Measurements from ENCODE around the gene YY1. TPM values are rescaled to one million over a fixed set of nuclear protein-coding genes. Genes with fewer than 3 reads are reported as not detected.

The YY1 gene
- total RNA-seq (2021) (89.3 and 97.0 TPM in 2 replicates), Bru-seq, nascent RNA (percentile 91 among the genes with signal in this experiment), BruChase-seq, experiment 1, labeled RNA remaining after a 2-hour chase (percentile 94 among the genes with signal in this experiment), BruChase-seq, experiment 2, labeled RNA remaining after a 6-hour chase (percentile 95 among the genes with signal in this experiment)
- long read RNA-seq, full-length matches to known transcripts = 41 of 56 reads
- long read RNA-seq, partial matches to known transcripts = 1 of 56 reads
- long read RNA-seq, other reads (novel, unspliced or antisense) = 14 of 56 reads

DNA sequence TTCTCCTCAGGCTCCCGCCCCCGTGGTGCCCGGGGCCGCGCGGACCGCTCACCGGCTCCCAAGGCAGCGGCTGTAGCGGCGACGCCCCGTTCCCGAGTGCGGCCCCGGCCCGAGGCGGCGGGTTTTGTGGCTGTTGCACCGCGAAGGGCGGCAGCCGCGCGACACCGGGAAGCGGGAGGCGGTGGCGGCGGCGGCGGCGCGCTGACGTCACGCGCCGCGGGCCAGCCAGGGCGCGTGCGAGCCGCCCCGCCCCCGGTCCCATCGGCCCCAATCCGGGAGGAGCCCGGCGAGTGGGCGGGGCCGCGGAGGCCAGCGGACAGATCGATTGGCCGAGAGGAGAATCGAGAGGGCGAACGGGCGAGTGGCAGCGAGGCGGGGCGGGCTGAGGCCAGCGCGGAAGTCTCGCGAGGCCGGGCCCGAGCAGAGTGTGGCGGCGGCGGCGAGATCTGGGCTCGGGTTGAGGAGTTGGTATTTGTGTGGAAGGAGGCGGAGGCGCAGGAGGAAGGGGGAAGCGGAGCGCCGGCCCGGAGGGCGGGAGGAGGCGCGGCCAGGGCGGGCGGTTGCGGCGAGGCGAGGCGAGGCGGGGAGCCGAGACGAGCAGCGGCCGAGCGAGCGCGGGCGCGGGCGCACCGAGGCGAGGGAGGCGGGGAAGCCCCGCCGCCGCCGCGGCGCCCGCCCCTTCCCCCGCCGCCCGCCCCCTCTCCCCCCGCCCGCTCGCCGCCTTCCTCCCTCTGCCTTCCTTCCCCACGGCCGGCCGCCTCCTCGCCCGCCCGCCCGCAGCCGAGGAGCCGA is at the start of gene YY1:
YY1 (plus strand) TSS at position 726 of the 792 bp plus-strand sequence. CDS start 101 bp downstream, outside the sequence.
- H3K36me3 ChIP-seq (ENCODE audit: insufficient read depth, low read length, poor library complexity, severe bottlenecking) = no peaks in the 10 kb centered on the region
- TF ChIP-seq, protein P1, sequence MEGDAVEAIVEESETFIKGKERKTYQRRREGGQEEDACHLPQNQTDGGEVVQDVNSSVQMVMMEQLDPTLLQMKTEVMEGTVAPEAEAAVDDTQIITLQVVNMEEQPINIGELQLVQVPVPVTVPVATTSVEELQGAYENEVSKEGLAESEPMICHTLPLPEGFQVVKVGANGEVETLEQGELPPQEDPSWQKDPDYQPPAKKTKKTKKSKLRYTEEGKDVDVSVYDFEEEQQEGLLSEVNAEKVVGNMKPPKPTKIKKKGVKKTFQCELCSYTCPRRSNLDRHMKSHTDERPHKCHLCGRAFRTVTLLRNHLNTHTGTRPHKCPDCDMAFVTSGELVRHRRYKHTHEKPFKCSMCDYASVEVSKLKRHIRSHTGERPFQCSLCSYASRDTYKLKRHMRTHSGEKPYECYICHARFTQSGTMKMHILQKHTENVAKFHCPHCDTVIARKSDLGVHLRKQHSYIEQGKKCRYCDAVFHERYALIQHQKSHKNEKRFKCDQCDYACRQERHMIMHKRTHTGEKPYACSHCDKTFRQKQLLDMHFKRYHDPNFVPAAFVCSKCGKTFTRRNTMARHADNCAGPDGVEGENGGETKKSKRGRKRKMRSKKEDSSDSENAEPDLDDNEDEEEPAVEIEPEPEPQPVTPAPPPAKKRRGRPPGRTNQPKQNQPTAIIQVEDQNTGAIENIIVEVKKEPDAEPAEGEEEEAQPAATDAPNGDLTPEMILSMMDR (conservative IDR thresholded peaks at IDR 0.05; ENCODE audit: low read depth, low read length) = no peak
- no peaks in the 10 kb centered on the region for H3K9me3 ChIP-seq (ENCODE audit: low read depth, low read length, poor library complexity, severe bottlenecking)
- no TSS peak for BruUV-seq (replicated peaks)
- H3K4me3 ChIP-seq (ENCODE audit: low read depth, low read length, poor library complexity, severe bottlenecking) = peak within 1 kb of the TSS; percentile 100
- CTCF ChIA-PET = no interaction called here
- intact Hi-C loops (cut with micrococcal nuclease; ENCODE audit: unreplicated experiment) = no loop called here
- peaks cover 19% of the 10 kb centered on the region for H3K4me1 ChIP-seq (ENCODE audit: insufficient read depth, low read length, poor library complexity, severe bottlenecking)
- DNase-seq (ENCODE audit: low spot score) = peak; percentile 99
- H3K27ac ChIP-seq (ENCODE audit: low read depth, low read length, poor library complexity, severe bottlenecking) = peak within 1 kb of the TSS; percentile 99
- no peaks in the 10 kb centered on the region for H3K27me3 ChIP-seq (replicated peaks; ENCODE audit: insufficient read depth, low read depth, low read length, poor library complexity)
- POLR2A ChIA-PET (ENCODE audit: low non-redundant PET) = interaction anchor here (0.8 kb wide), 2 partner anchors 17 to 121 kb away, joined by 3 to 9 read pairs; no protein-coding TSS in a partner anchor

DNA sequence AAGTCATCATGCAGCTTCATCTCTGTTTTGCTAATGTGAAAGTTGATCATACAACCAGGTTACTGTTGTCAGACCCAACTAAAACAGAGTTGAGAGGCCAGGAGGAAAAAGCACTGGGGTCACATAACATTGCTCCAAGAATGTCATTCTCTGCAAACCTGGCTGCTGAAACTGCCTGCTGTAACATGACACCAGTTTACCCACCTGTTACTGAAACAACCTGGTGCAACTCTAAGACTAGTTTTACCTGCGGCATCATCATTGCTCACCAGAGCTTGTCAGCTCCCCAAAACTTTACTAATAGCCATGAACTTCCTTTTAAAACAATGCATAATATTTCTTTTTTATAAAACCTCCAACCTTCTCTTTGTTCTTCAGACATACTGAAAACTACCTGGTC is 48.8 kb upstream of the YY1 start:
- intact Hi-C loops (cut with micrococcal nuclease; ENCODE audit: unreplicated experiment) = loop anchor here (5.0 kb wide), 1 partner anchor 208 kb away; no protein-coding TSS in a partner anchor
- H3K9me3 ChIP-seq (ENCODE audit: low read depth, low read length, poor library complexity, severe bottlenecking) = no peaks in the 10 kb centered on the region
- H3K4me1 ChIP-seq (ENCODE audit: insufficient read depth, low read length, poor library complexity, severe bottlenecking) = peaks cover 14% of the 10 kb centered on the region
- POLR2A ChIA-PET (ENCODE audit: low non-redundant PET) = no interaction called here
- no peak for DNase-seq (ENCODE audit: low spot score)
- TF ChIP-seq, protein P1 (conservative IDR thresholded peaks at IDR 0.05; ENCODE audit: low read depth, low read length) = no peak
- TF ChIP-seq EZH2 (IDR thresholded peaks at IDR 0.05; ENCODE audit: borderline replicate concordance, low read depth, low read length, poor library complexity, severe bottlenecking) = no peak
- no TSS peak for BruUV-seq (replicated peaks)
- CTCF ChIA-PET = no interaction called here
- H3K27ac ChIP-seq (ENCODE audit: low read depth, low read length, poor library complexity, severe bottlenecking) = no peak overlapping the region
- no peak overlapping the region for H3K4me3 ChIP-seq (ENCODE audit: low read depth, low read length, poor library complexity, severe bottlenecking)
- no peaks in the 10 kb centered on the region for H3K27me3 ChIP-seq (replicated peaks; ENCODE audit: insufficient read depth, low read depth, low read length, poor library complexity)
- no peaks in the 10 kb centered on the region for H3K36me3 ChIP-seq (ENCODE audit: insufficient read depth, low read length, poor library complexity, severe bottlenecking)

DNA sequence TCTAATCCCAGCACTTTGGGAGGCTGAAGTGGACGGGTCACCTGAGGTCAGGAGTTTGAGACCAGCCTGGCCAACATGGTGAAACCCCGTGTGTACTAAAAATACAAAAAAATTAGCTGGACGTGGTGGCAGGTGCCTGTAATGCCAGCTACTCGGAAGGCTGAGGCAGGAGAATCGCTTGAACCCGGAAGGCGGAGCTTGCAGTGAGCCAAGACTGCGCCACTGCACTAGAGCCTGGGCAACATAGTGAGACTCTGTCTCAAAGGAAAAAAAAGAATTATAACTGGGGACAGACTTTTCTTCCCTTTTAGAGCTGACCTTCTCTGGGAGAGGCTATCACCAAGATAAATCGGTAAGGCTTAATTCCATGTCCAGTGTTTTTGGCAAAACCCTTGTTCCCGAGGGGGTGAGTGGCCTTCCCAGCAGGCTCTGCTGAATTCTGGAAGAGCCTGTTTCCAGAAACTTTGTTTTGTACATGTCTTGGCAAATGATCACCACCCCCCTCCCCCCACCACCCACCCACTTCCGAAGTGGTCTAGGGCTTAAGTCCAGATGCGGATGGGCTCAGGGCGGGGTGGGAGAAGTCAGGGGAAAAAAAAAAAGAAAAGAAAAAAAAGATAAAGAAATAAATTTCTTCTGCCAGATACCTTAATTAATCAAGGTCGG is 47.2 kb upstream of the YY1 start:
- POLR2A ChIA-PET (ENCODE audit: low non-redundant PET) = no interaction called here
- Histone ChIP-seq H3K4me3 (ENCODE audit: low read depth, low read length, poor library complexity, severe bottlenecking) (peak overlapping the region; percentile 51), H3K4me1 (ENCODE audit: insufficient read depth, low read length, poor library complexity, severe bottlenecking) (peaks cover 14% of the 10 kb centered on the region), H3K36me3 (ENCODE audit: insufficient read depth, low read length, poor library complexity, severe bottlenecking) (no peaks in the 10 kb centered on the region), H3K9me3 (ENCODE audit: low read depth, low read length, poor library complexity, severe bottlenecking) (no peaks in the 10 kb centered on the region), H3K27ac (ENCODE audit: low read depth, low read length, poor library complexity, severe bottlenecking) (peak overlapping the region; percentile 77), H3K27me3 (replicated peaks; ENCODE audit: insufficient read depth, low read depth, low read length, poor library complexity) (no peaks in the 10 kb centered on the region)
- no TSS peak for BruUV-seq (replicated peaks)
- CTCF ChIA-PET = no interaction called here
- intact Hi-C loops (cut with micrococcal nuclease; ENCODE audit: unreplicated experiment) = loop anchor here (5.0 kb wide), 1 partner anchor 209 kb away; no protein-coding TSS in a partner anchor
- DNase-seq (ENCODE audit: low spot score) = no peak
- TF ChIP-seq EZH2 (IDR thresholded peaks at IDR 0.05; ENCODE audit: borderline replicate concordance, low read depth, low read length, poor library complexity, severe bottlenecking) = no peak
- TF ChIP-seq, protein P1 (conservative IDR thresholded peaks at IDR 0.05; ENCODE audit: low read depth, low read length) = no peak
